ENCODE data around the gene NPHP4.
"Not testable (repeated sequence)": the region's sequence is repeated elsewhere in the genome, so short reads cannot be mapped to it uniquely, and the experiment has no call there.

The NPHP4 gene

GRCh38 chr1:6024376-6024775, 32.2 kb upstream of the NPHP4 start:
- in situ Hi-C loops (cut with MboI; ENCODE audit: low sequenced_read_pairs), result no loop called here

- in situ Hi-C loops (cut with MboI; ENCODE audit: low sequenced_read_pairs), result no loop called here
Measured at GRCh38 chr1:6023346-6023745, 31.1 kb upstream of the NPHP4 start.

GRCh38 chr1:6022193-6022592, 30.0 kb upstream of the NPHP4 start:
- in situ Hi-C loops (cut with MboI; ENCODE audit: low sequenced_read_pairs), result no loop called here

- in situ Hi-C loops (cut with MboI; ENCODE audit: low sequenced_read_pairs), result no loop called here
Measured at GRCh38 chr1:6019166-6019845, 27.1 kb upstream of the NPHP4 start.

- in situ Hi-C loops (cut with MboI; ENCODE audit: low sequenced_read_pairs), result not testable (repeated sequence)
Measured at GRCh38 chr1:6017654-6018053, 25.4 kb upstream of the NPHP4 start.

GRCh38 chr1:6016191-6016865, 24.1 kb upstream of the NPHP4 start:
- in situ Hi-C loops (cut with MboI; ENCODE audit: low sequenced_read_pairs), result no loop called here

- in situ Hi-C loops (cut with MboI; ENCODE audit: low sequenced_read_pairs), result no loop called here
Measured at GRCh38 chr1:6014130-6014999, 22.1 kb upstream of the NPHP4 start.

- in situ Hi-C loops (cut with MboI; ENCODE audit: low sequenced_read_pairs), result no loop called here
Measured at GRCh38 chr1:6013491-6013890, 21.3 kb upstream of the NPHP4 start.

GRCh38 chr1:6012529-6013318, 20.5 kb upstream of the NPHP4 start:
- in situ Hi-C loops (cut with MboI; ENCODE audit: low sequenced_read_pairs), result no loop called here

GRCh38 chr1:6011946-6012258, 19.7 kb upstream of the NPHP4 start:
- in situ Hi-C loops (cut with MboI; ENCODE audit: low sequenced_read_pairs), result no loop called here

- in situ Hi-C loops (cut with MboI; ENCODE audit: low sequenced_read_pairs), result no loop called here
Measured at GRCh38 chr1:6011161-6011945, 19.1 kb upstream of the NPHP4 start.

- in situ Hi-C loops (cut with MboI; ENCODE audit: low sequenced_read_pairs), result no loop called here
Measured at GRCh38 chr1:6010554-6010953, 18.3 kb upstream of the NPHP4 start.

- in situ Hi-C loops (cut with MboI; ENCODE audit: low sequenced_read_pairs), result no loop called here
Measured at GRCh38 chr1:6009120-6010040, 17.2 kb upstream of the NPHP4 start.

- in situ Hi-C loops (cut with MboI; ENCODE audit: low sequenced_read_pairs), result no loop called here
Measured at GRCh38 chr1:6008696-6009095, 16.5 kb upstream of the NPHP4 start.

GRCh38 chr1:6008084-6008415, 15.8 kb upstream of the NPHP4 start:
- in situ Hi-C loops (cut with MboI; ENCODE audit: low sequenced_read_pairs), result no loop called here

GRCh38 chr1:6007318-6008083, 15.3 kb upstream of the NPHP4 start:
- in situ Hi-C loops (cut with MboI; ENCODE audit: low sequenced_read_pairs), result no loop called here

- in situ Hi-C loops (cut with MboI; ENCODE audit: low sequenced_read_pairs), result no loop called here
Measured at GRCh38 chr1:6006882-6007281, 14.7 kb upstream of the NPHP4 start.

GRCh38 chr1:6005276-6005917, 13.2 kb upstream of the NPHP4 start:
- in situ Hi-C loops (cut with MboI; ENCODE audit: low sequenced_read_pairs), result no loop called here
